GM21619 (cell line): ENCODE results near the gene MYLK4.

Source experiments
- ATAC-seq: cut with Tn5 transposase; IDR thresholded peaks from one replicate; pipeline ENCODE4 v1.9.1; 2021; ENCODE audit not compliant: unreplicated experiment

MYLK4 gene

GRCh38 chr6:2737885-2738284, 12.8 kb downstream of the MYLK4 start:
- no peak for ATAC-seq

- ATAC-seq = no peak
These were observed 16.1 kb downstream of the MYLK4 start for GRCh38 chr6:2734488-2735166.

- no peak for ATAC-seq
These were observed 16.8 kb downstream of the MYLK4 start for GRCh38 chr6:2733736-2734480.

- ATAC-seq = peak; percentile 84
These were observed 17.4 kb downstream of the MYLK4 start for GRCh38 chr6:2733324-2733723.

GRCh38 chr6:2732503-2733089, 18.1 kb downstream of the MYLK4 start:
- no peak for ATAC-seq

DNA sequence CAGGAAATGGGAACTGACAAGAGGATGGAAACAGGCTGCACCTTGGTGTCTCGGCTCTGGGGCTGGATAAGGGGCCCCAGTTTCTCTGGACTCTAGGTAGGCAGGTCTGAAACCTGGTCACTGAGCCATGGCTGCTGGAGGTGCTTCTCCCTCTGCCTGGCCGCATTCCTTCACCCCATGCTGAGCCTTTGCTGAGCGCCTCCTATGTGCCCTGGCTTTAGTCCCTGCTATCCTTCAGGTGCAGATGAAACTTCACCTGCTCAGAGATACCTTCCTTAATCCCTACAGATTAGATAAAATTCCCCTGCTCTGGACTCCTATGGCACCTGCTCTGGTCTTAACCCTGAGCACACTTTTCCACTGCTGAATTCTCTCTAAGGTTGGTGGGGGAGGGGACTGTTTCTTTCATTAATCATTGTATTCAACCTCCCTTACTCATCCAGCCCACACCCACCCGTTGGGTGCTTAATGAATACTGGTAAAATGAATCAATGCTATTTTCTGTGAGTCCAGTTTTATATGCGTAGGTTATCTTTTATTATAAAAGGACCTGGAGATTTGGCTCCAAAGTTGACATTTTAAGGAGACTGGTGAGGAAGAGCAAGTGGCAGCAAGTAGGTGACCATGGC, 19.3 kb downstream of the MYLK4 start:
- ATAC-seq = no peak

GRCh38 chr6:2730353-2731107, 20.2 kb downstream of the MYLK4 start:
- ATAC-seq = no peak

- no peak for ATAC-seq
These were observed 20.8 kb downstream of the MYLK4 start for GRCh38 chr6:2729921-2730320.

DNA sequence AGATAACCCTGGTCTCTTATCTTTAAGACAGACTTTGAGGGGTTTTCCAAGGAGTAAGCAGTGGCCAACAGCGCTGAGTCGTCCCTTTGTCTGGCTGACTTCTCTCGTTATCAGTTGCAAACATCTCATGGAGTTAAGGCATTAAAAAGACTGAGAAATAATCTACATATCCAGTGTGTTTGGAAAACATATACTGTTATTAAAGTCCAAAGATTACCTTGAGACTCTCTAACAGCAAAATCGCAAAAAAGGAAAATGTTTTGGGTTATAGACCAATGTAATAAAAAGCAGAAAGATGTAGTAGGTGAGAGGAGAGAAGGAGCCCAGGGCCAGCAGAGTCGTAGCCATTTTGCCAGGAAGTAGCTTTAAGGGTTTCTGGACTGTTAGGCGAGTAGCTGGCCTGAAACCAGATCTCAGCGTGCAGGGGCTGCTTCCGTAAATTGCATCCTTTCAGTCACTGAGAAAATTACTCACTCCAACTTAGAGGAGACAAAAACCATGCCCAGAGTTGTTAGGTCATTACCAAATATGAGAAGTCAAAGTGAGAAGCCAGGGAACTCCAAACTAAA, 24.6 kb downstream of the MYLK4 start:
- peak; percentile 80 for ATAC-seq

- ATAC-seq = no peak
These were observed 25.2 kb downstream of the MYLK4 start for GRCh38 chr6:2725364-2725988.

- ATAC-seq = no peak
These were observed 29.5 kb downstream of the MYLK4 start for GRCh38 chr6:2721219-2721618.

GRCh38 chr6:2719093-2719455, 31.6 kb downstream of the MYLK4 start:
- no peak for ATAC-seq

- ATAC-seq = no peak
These were observed 32.2 kb downstream of the MYLK4 start for GRCh38 chr6:2718334-2719092.

GRCh38 chr6:2716936-2717700, 33.6 kb downstream of the MYLK4 start:
- ATAC-seq = no peak

- ATAC-seq = no peak
These were observed 35.0 kb downstream of the MYLK4 start for GRCh38 chr6:2715737-2716136.

DNA sequence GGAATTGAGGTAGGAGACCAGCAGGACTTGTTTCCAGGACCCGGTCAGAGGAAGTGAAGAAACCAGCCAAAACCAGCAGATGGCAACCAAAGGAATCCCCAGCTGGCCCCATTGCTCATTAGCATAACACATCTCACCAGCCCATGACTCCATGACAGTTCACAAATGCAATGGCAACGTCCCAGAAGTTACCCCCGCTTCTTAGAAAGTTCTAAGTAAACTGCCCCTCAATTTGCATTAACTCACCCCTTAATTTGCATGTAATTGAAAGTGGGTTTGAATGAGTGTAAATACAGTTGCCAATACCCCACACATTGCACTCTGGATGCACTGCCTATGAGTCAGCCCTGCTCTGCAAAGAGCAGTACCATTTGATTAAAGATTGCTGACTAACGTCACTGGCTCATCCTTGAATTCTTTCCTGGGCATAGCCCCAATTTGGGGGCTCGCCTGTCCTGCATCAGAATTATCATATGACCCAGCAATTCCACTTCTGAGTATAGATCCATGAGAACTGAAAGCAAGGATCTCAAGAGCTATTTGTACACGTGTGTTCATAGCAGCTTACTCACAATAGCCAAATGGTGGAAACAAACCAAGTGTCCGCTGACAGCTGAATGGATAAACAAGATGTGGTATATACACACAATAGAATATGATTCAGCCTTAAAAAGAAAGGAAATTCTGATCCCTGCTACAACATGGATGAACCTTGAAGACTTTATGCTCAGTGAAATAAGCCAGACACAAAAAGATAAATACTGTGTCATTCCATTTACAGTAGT, 36.4 kb downstream of the MYLK4 start:
- ATAC-seq = no peak

- no peak for ATAC-seq
These were observed 37.1 kb downstream of the MYLK4 start for GRCh38 chr6:2713473-2714110.

DNA sequence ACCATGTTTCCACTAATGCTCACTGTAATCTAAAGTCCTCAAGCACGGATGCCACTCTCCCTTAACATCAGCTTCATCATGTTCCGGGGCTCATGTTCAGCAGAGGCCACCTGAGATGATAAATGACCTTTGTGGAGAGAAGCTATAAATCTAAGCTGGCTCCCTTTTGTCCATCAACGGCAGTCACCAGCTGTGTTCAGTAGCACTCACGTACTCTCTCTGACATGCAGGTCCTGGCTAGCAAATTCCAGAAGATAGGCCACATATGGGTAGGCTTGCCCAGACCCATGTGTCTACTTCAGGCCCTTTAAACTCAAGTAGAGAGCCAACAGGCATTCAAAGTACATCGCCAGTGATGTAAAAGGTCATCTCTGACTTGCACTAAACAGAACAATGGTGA, 38.6 kb downstream of the MYLK4 start:
- ATAC-seq = no peak
